ENCODE measurements around the gene ZNF423.
A peak's percentile ranks its signal among the peaks of the same experiment; 100 is the strongest.

Gene ZNF423

GRCh38 chr16:49635009-49635350 is 220.9 kb downstream of the ZNF423 start:
- Histone ChIP-seq H3K27me3 (no peaks in the 10 kb centered on the region), H3K9me3 (no peaks in the 10 kb centered on the region), H3K36me3 (peaks cover 4 to 34% (median 32%) of the 10 kb centered on the region in 3 donors), H3K4me3 (no peak overlapping the region), H3K27ac (no peak overlapping the region), H3K4me1 (peaks cover 0 to 28% (median 21%) of the 10 kb centered on the region in 4 donors)
- peak in 1 of 2 donors; percentile 6 for DNase-seq
- intact Hi-C loops (cut with DNase I; ENCODE audit: low total_unique reads) = no loop called here
- no peak for TF ChIP-seq CTCF (IDR thresholded peaks at IDR 0.05)

- Histone ChIP-seq H3K4me3 (no peak overlapping the region), H3K9me3 (no peaks in the 10 kb centered on the region), H3K27me3 (no peaks in the 10 kb centered on the region), H3K36me3 (peaks cover 4 to 34% (median 32%) of the 10 kb centered on the region in 3 donors), H3K27ac (no peak overlapping the region), H3K4me1 (peaks cover 0 to 22% (median 15%) of the 10 kb centered on the region in 4 donors)
- no peak for TF ChIP-seq CTCF (IDR thresholded peaks at IDR 0.05)
- peak in 1 of 2 donors; percentile 42 for DNase-seq
- intact Hi-C loops (cut with DNase I; ENCODE audit: low total_unique reads) = no loop called here
Observed at GRCh38 chr16:49634235-49635008, 221.5 kb downstream of the ZNF423 start.

- intact Hi-C loops (cut with DNase I; ENCODE audit: low total_unique reads) = no loop called here
- H3K4me3 ChIP-seq = no peak overlapping the region
- TF ChIP-seq CTCF (IDR thresholded peaks at IDR 0.05) = no peak
- H3K36me3 ChIP-seq = peaks cover 4 to 28% (median 25%) of the 10 kb centered on the region in 3 donors
- H3K27me3 ChIP-seq = no peaks in the 10 kb centered on the region
- DNase-seq = peak in 1 of 2 donors; percentile 52
- H3K4me1 ChIP-seq = peaks cover 0 to 15% (median 9%) of the 10 kb centered on the region in 4 donors
- H3K9me3 ChIP-seq = no peaks in the 10 kb centered on the region
- H3K27ac ChIP-seq = no peak overlapping the region
Observed at GRCh38 chr16:49632795-49633184, 223.1 kb downstream of the ZNF423 start.

- H3K4me3 ChIP-seq = no peak overlapping the region
- no peak for TF ChIP-seq CTCF (IDR thresholded peaks at IDR 0.05)
- H3K9me3 ChIP-seq = no peaks in the 10 kb centered on the region
- intact Hi-C loops (cut with DNase I; ENCODE audit: low total_unique reads) = no loop called here
- H3K4me1 ChIP-seq = peaks cover 0 to 15% (median 9%) of the 10 kb centered on the region in 4 donors
- DNase-seq = peak in 1 of 2 donors; percentile 42
- H3K27ac ChIP-seq = peak overlapping the region in 1 of 2 donors; percentile 2
- peaks cover 4 to 22% (median 20%) of the 10 kb centered on the region in 3 donors for H3K36me3 ChIP-seq
- H3K27me3 ChIP-seq = no peaks in the 10 kb centered on the region
Observed at GRCh38 chr16:49632086-49632794, 223.7 kb downstream of the ZNF423 start.

- DNase-seq = peak in 1 of 2 donors; percentile 51
- intact Hi-C loops (cut with DNase I; ENCODE audit: low total_unique reads) = no loop called here
- Histone ChIP-seq H3K4me3 (no peak overlapping the region), H3K36me3 (peaks cover 4 to 14% (median 12%) of the 10 kb centered on the region in 3 donors), H3K27me3 (no peaks in the 10 kb centered on the region), H3K27ac (peak overlapping the region in 1 of 2 donors; percentile 2), H3K4me1 (peaks cover 0 to 15% (median 9%) of the 10 kb centered on the region in 4 donors), H3K9me3 (no peaks in the 10 kb centered on the region)
- TF ChIP-seq CTCF (IDR thresholded peaks at IDR 0.05) = no peak
Observed at GRCh38 chr16:49631187-49632041, 224.5 kb downstream of the ZNF423 start.

All from tibial artery (tissue), 4 donors.